NK-92 (cell line): Measurements from ENCODE around the gene PTPRN2.
"Not testable (repeated sequence)": the region's sequence is repeated elsewhere in the genome, so short reads cannot be mapped to it uniquely, and the experiment has no call there.

Experiments
- DNase-seq: peaks from one replicate; lab custom pipeline; 2025; ENCODE audit not compliant: unreplicated experiment; lab: John Stamatoyannopoulos, UW

PTPRN2 gene

GRCh38 chr7:158587162-158588084 is at the start of gene PTPRN2:
TSS of gene PTPRN2 (minus strand) at chr7:158587823.
- DNase-seq: no peak

- DNase-seq: no peak
These were observed 45.7 kb upstream of the PTPRN2 start for GRCh38 chr7:158633055-158633956.

- no peak for DNase-seq
These were observed 44.1 kb upstream of the PTPRN2 start for GRCh38 chr7:158631574-158632195.

GRCh38 chr7:158626289-158626688 is 38.7 kb upstream of the PTPRN2 start:
- not testable (repeated sequence) for DNase-seq

- no peak for DNase-seq
These were observed 35.6 kb upstream of the PTPRN2 start for GRCh38 chr7:158623241-158623640.

- DNase-seq: no peak
These were observed 33.3 kb upstream of the PTPRN2 start for GRCh38 chr7:158620839-158621441.

GRCh38 chr7:158620418-158620817 is 32.8 kb upstream of the PTPRN2 start:
- no peak for DNase-seq

- DNase-seq: no peak
These were observed 31.1 kb upstream of the PTPRN2 start for GRCh38 chr7:158618745-158619140.

- no peak for DNase-seq
These were observed 30.1 kb upstream of the PTPRN2 start for GRCh38 chr7:158617737-158618128.

- no peak for DNase-seq
These were observed 28.4 kb upstream of the PTPRN2 start for GRCh38 chr7:158616050-158616449.

GRCh38 chr7:158614700-158615099 is 27.1 kb upstream of the PTPRN2 start:
- DNase-seq: no peak

- DNase-seq: no peak
These were observed 25.9 kb upstream of the PTPRN2 start for GRCh38 chr7:158613481-158613880.

GRCh38 chr7:158612546-158612945 is 24.9 kb upstream of the PTPRN2 start:
- no peak for DNase-seq

- no peak for DNase-seq
These were observed 23.9 kb upstream of the PTPRN2 start for GRCh38 chr7:158611541-158611940.

GRCh38 chr7:158609313-158609974 is 21.8 kb upstream of the PTPRN2 start:
- no peak for DNase-seq

- no peak for DNase-seq
These were observed 19.9 kb upstream of the PTPRN2 start for GRCh38 chr7:158607563-158607962.

GRCh38 chr7:158606671-158607424 is 19.2 kb upstream of the PTPRN2 start:
- no peak for DNase-seq

- DNase-seq: no peak
These were observed 18.5 kb upstream of the PTPRN2 start for GRCh38 chr7:158606129-158606528.
